PC-3 (cell line): ENCODE results near the gene LRRC71.

Experiments
- CTCF ChIP-seq: fragments of 300-600 bp; sonication (generic); conservative IDR thresholded peaks from 2 replicates; pipeline ENCODE4 v1.5.1; 2017; ENCODE audit warnings: antibody characterized with exemption, low read depth, mild to moderate bottlenecking, low read length
- EZH2 ChIP-seq: fragments of 300-600 bp; sonication (generic); IDR thresholded peaks from one replicate; pipeline ENCODE4 v1.6.1; 2017; ENCODE audit warnings: antibody characterized with exemption, mild to moderate bottlenecking, low read length; ENCODE audit not compliant: unreplicated experiment

GRCh38 chr1:156910309-156910782, 10.1 kb upstream of the LRRC71 start:
- peak; percentile 93 for TF ChIP-seq CTCF
- TF ChIP-seq EZH2, result no peak
